HG03457 (cell line): ENCODE results near the gene FLNA.
"Not testable (repeated sequence)": the region's sequence is repeated elsewhere in the genome, so short reads cannot be mapped to it uniquely, and the experiment has no call there.

Source experiments
- ATAC-seq: cut with Tn5 transposase; IDR thresholded peaks from one replicate; pipeline ENCODE4 v1.9.1; 2021; ENCODE audit warnings: moderate number of reproducible peaks; ENCODE audit not compliant: unreplicated experiment

The FLNA gene

DNA sequence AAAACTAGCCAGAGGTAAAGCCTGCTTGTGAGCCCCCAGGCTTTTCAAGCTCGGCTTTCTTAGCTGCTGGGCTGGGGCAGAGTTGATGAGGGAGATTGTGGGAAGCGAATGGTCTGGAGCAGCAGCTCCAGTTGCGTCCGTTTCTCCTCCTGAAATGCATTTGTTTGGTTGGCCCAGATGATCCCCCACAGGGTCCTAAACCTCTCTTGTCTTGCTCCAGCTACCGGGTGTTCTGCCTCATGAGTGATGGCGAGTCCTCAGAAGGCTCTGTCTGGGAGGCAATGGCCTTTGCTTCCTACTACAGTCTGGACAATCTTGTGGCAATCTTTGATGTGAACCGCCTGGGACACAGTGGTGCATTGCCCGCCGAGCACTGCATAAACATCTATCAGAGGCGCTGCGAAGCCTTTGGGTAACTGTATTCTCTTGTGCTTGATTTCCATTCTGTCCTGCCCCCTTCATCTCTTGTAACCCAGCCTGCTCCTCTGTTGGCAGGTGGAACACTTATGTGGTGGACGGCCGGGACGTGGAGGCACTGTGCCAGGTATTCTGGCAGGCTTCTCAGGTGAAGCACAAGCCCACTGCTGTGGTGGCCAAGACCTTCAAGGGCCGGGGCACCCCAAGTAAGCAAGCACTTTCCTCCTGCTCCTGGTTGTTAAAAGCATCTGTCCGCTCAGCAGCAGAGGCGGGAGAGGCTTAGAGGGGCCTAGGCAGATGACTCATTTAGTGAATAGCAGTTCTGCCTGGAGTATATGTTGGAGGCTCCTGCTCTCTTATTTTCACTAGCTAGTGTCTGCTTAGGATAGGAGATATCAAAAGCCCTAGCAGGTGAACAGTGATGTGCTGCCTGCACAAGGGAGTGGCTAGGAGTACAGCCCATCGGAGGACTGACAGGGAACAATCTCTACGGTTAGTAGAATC is 63.6 kb downstream of the FLNA start:
- no peak for ATAC-seq

DNA sequence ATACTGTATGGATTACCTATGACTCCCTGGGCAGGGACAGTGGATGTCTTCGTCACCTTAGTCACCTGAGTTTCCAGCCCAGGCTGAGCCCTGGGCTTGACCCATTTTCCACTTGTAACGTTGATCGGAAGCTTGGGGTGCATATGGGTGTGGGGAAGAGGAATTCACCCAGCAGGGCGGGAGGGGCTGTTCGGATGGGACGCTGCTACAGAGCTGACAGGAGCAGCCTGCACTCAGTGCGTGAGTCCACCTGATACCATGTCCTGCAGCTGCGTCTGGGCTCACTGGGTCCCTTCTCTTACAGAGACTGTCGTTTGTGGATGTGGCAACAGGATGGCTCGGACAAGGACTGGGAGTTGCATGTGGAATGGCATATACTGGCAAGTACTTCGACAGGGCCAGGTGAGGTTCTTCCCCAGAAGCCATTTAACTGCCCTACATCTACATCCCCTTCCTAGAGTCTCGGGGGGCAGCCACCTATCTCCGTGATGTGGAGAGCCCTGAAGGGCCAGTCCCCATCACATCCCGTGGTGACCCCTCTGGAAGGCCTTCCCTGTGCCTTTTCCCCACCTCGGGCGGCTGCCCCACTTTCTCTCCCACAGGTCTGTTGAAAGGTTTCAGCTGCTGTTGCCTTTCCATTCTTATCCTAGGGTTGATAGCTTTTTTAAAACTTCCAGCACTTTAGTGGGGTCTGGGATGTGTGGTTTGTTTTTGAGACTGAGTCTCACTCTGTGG is 65.2 kb downstream of the FLNA start:
- ATAC-seq, result no peak

DNA sequence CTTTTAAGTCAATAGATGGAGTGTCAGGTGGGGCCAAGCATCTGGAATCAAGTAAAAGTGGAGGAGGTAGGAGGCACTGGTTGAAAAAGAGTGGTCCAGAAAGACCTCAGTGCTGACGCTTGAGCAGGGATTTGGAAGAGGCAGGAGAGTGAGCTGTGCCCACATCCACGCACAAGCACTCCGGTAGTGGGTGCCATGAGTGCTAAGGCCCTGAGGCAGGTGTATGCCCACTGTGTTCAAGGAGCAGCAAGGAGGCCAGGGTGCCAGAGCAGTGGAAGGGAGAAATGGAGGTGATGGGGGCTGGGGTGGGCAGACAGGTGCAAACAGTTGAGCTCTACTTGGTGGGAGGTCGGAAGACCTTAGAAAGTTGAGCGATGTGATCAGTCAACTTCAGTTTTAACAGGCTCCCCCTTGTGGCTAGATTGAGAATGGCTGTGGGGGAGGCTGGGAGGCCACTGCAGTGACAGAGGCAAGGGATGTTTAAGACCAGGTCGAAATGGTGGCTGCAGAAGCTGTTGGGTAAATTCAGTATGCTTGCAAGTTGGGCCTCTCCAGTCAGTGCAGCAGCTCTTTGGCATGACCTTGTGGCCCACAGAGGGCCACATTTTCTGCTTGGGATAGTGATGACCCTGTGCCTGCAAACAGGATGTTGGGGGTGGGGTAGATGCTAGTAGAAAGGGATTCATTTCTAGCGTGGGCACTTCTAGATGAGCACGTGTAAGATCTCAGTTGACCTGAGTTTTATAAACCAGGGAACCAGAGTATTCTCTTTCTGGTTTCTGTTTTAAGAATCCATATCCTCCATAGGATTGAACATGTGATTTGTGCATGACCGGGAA is 66.1 kb downstream of the FLNA start:
- no peak for ATAC-seq

DNA sequence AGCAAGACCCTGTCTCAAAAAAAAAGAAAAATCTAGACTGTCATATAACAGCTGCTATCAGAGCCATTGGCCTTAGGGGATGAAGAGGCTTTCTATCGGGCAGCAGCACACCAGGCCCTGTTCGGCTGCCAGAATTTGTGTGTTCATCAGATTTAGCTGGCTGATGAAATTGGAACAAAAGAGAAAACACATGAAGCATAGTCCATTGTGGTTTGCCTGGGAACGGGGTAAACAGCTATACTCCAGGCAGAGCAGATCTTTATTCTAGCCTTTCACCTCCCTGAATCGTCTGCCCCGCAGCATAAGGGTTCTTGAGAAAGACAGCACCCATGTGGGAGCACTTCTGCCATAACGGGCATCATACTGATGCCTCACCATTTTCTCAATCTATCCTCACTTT is 67.2 kb downstream of the FLNA start:
- ATAC-seq, result no peak

DNA sequence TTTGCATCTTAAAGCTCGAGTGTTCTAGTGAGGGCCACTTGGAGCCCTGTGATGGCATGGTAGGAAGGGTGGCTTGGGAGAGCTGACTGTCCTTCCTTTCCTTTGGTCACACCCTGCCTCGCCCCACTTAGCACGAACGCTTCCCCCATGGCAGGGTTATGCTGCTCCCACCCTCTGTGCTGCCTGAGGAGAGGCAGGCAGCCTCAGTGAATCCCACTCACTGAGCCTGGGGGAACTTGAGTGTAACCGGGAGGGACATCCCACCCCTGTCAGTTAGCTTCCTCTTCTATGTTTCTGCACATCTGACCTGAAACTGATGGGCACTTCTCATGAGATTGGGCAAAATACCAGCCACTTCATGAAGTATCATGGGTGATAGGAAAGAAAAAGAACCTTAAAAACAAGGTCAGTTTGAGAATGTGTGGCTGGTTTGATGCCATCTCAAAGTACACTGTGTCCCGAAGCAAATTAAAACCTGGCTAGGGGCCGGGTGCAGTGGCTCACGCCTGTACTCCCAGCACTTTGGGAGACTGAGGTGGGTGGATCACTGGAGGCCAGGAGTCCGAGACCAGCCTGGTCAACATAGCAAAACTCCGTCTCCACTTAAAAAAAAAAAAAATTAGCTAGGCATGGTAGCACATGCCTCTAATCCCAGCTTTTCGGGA is 68.8 kb downstream of the FLNA start:
- no peak for ATAC-seq

DNA sequence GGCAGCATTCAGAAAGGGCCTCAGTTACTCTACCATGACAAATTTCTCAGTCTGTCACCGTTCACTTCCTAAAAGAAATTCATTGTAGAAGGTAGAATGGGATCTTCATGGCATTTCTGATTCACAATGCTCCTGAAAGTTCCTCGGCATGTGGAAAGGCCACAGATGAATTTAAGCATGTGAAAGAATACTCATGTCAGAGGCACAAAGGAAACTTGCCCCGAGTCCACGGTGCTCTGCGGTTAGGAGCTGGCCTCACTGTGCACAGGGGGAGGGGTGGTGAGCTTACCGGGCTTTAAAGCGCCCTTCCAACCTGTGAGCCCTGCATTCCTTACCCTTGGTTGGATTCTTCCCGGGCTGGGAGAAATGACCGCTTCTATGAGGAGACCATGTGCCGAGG is 69.6 kb downstream of the FLNA start:
- ATAC-seq, result no peak

DNA sequence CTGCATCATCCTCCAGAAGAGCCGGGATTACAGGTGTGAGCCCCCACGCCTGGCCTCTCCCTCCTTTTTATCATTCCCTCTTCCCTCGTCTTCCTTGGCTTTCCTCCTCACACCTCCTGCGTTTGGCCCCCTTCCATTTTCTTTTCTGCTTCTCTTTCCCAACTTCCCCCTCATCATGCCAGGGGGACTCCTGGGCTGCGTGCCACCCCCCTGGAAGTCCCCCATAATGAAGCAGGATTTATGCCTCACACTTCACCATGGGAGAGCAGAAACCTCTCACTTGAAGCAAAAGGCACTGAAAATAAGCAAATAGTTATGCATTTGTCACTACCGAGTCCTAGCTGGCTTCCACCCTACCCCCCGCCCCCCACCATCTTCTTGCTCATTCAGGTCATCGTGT is 71.0 kb downstream of the FLNA start:
- ATAC-seq, result no peak

DNA sequence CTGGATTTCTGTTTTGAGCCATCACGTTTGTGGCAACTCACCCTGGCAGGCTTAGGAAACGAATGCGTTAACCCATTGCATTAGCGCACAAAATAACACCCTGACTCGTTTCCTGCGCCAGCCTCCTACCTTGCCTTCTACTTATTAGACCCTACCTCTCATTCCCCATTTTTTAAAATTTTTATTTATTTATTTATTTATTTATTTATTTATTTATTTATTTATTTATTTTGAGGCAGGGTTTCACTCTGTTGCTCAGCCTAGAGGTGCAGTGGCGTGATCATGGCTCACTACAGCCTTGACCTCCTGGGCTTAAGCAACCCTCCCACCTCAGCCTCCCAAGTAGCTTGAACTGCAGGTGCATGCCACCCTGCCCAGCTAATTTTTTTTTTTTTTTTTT is 71.4 kb downstream of the FLNA start:
- ATAC-seq, result not testable (repeated sequence)

DNA sequence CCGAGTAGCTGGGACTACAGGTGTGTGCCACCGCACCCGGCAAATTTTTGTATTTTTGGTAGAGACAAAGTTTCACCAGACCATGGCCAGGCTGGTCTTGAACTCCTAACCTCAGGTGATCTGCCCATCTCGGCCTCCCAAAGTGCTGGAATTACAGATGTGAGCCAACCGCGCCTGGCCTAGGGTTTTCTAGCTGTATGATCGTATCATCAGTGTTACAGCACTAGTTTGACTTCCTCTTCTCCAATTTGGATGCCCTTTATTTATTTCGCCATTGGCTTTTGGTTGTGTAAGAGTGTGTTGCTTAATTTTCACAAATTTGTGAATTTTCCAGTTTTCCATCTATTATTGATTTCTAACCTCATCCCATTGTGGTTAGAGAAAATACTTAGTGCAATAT is 73.6 kb downstream of the FLNA start:
- no peak for ATAC-seq
